Right cardiac atrium (tissue), 5 donors: ENCODE results near the gene LAMP5. TPM values are rescaled to one million over a fixed set of nuclear protein-coding genes. Genes with fewer than 3 reads are reported as not detected.
A peak's percentile ranks its signal among the peaks of the same experiment; 100 is the strongest.

Experiments used
- ATAC-seq, 2 donors: fragments of 200-7000 bp; cut with Tn5 transposase; one replicate each; pipeline versions ENCODE4 v1.8.0 to v1.9.1; 2020; ENCODE audit warnings: moderate library complexity in 2 of 2, mild to moderate bottlenecking in 1 of 2
- DNase-seq, 3 donors: peaks; one replicate each; pipeline ENCODE4 v3.0.0-alpha.2; 2020
- H3K27ac ChIP-seq: one replicate; pipeline ENCODE4 v1.5.1; 2013; ENCODE audit warnings: mild to moderate bottlenecking, low read length, control low read depth, moderate library complexity
- H3K27me3 ChIP-seq: one replicate; pipeline ENCODE4 v1.6.1; 2013; ENCODE audit not compliant: control insufficient read depth, insufficient read depth
- H3K4me1 ChIP-seq: one replicate; pipeline ENCODE4 v1.6.1; 2013; ENCODE audit warnings: low read length; ENCODE audit not compliant: control insufficient read depth, insufficient read depth
- H3K4me3 ChIP-seq: one replicate; pipeline ENCODE4 v1.5.1; 2013; ENCODE audit warnings: low read length, control low read depth
- H3K9me3 ChIP-seq: one replicate; pipeline ENCODE4 v1.6.1; 2013; ENCODE audit warnings: low read length; ENCODE audit not compliant: control insufficient read depth
- WGBS: extraction: QIAGEN DNeasy Blood & Tissue Kit; methylation state at CpG from one replicate; pipeline ENCODE4 v1.1.7; 2013; 5-methylcytosine and 5-hydroxymethylcytosine counted together
- intact Hi-C, 4 donors: fragments of 100-400 bp; cut with DNase I; formaldehyde crosslinking; loops; one replicate each; pipeline versions ENCODE4 v1.11.0 to v1.14.0; 2022 to 2023
- polyA plus RNA-seq: library from polyadenylated mRNA; stranded (reverse); fragments of 200-250 nt; gene quantifications from one replicate; pipeline ENCODE4 v1.2.3, GENCODE V29; 2013
- total RNA-seq, 4 donors: library from RNA; stranded (reverse); fragmentation: NEBNext Ultra II Directional; extraction: Animal tissue kit (Norgen Biotek cat#: 25700); gene quantifications; one replicate each; pipeline ENCODE4 v1.2.1, GENCODE V29; 2021
- donor health status: healthy with polysubstance abuse.
- donor health status: DM: no; HTN: yes; CAD: no.
- donor health status: DM: no; HTN: no; CAD: no.
- donor health status: DM: no; HTN: yes; CAD: no; lungs with severe emphysema.
- donor health status: DM: yes; HTN: yes; CAD: no.

Gene LAMP5
- total and polyA plus RNA-seq, 5 donors: 0.07 TPM; not detected in 4

DNA sequence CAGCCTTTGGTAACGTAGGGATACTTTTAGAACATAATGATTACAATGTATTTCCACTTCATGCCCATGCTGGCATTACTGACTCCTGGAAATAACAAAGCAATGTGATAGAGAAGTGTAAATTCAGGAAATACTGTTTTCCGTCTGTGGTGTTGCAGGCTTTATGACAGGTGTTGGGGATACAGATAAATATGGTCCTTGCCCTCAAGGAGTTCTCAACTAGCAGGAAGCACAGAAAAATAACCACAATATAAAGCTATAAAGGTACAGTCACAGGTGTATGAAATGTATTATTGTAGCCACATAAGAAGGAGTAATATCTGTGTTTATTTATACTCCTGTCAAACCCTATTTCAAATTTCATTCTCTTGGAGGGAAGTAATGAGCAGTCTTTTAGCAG lies 12.9 kb upstream of the LAMP5 start:
- no peak for DNase-seq
- no peaks in the 10 kb centered on the region for H3K27me3 ChIP-seq
- no peak overlapping the region for H3K4me3 ChIP-seq
- ATAC-seq: no peak
- H3K4me1 ChIP-seq: no peaks in the 10 kb centered on the region
- H3K27ac ChIP-seq: no peak overlapping the region
- 83% methylated on average over 2 of the region's 2 CpGs for WGBS
- H3K9me3 ChIP-seq: no peaks in the 10 kb centered on the region
- intact Hi-C loops: no loop called here

DNA sequence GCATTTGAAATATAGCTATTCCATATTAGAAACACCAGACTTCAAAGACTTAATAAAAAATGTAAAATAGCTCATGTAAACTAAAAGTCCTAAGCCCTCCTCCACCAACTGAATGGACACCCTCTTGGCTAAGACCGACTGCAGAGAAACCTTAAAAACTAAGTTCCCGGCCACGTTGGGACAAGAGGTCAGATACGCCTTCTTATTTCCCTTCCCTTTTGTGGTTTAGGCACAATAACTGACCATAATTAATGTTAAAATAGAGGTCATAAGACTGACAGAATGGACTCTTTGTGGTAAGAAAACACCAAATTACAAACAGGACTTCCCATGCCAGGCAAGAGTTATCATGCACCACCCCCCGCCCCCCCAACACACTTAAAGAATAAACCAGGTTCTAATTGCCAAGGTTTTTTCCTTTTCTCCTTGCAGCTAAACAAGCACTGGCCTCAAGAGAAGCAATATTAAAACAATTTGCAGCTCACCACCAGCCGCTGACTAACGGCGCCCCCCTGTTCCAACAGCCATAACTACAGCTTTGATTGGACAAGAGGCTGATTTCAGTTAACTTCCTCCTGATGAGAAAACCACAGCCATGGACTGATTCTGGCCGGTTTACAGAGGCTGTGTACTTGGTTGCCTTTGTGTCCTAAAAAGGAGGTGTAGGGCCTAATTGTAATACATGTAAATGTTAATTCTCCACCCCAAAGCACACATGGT lies 10.7 kb upstream of the LAMP5 start:
- intact Hi-C loops: no loop called here
- Histone ChIP-seq H3K4me3 (no peak overlapping the region), H3K27ac (no peak overlapping the region), H3K27me3 (no peaks in the 10 kb centered on the region), H3K9me3 (no peaks in the 10 kb centered on the region), H3K4me1 (peaks cover 3% of the 10 kb centered on the region)
- ATAC-seq (no peak), DNase-seq (no peak)
- 53% methylated on average over 9 of the region's 9 CpGs for WGBS

DNA sequence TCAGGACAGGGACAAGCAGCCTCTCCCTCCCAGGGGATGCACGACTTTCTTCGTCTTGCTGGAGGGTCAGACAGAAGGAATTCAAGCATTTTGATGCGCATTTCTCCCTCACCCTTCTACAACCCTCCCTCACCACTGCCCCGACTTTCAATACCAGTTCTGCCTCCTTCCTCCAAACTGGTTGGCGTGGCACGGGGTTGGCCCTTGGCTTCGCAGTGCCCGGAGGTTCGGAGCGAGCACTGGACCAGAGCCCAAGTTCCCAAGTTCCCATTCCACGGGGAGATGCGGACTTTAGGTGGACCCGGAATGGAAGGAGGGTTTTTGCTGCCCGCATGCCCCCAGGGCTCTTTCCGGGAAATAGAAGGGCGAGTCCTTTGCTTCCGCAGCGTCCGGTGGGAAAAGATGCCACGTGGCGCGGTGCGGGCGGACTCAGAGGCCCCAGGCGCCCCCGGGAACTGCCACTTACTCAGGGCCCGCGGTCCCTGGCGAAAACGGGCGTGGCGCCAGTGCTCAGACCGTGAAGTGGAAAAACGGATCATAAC lies 8.0 kb upstream of the LAMP5 start:
- WGBS: 12% methylated on average over 34 of the region's 34 CpGs
- Histone ChIP-seq H3K27me3 (no peaks in the 10 kb centered on the region), H3K27ac (no peak overlapping the region), H3K4me1 (peaks cover 3% of the 10 kb centered on the region), H3K9me3 (no peaks in the 10 kb centered on the region), H3K4me3 (no peak overlapping the region)
- peak in 2 of 3 donors; percentile 57 to 61 for DNase-seq
- intact Hi-C loops: no loop called here
- ATAC-seq: no peak

DNA sequence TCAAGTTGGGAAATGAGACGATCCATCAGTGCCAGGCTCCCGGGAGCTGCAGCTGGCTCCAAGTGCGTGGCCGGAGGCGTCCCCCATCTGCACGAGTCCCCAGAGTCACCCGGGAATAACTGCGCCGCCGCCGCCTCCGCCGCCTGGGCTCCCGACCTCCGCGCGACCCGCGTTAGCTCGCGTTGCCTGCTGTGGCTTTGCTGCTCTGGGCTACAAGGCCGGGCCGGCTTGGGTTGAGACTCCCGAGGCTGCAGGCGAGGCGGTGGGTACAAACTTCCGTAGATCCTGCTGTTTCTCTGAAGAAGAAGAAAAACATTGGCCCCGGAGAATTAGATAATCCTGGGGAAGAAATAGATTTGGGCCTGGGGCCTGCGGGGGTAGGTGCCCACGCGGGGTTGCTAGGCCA lies 7.4 kb upstream of the LAMP5 start:
- intact Hi-C loops: no loop called here
- no peak overlapping the region for H3K27ac ChIP-seq
- H3K4me3 ChIP-seq: peak overlapping the region; percentile 26
- no peaks in the 10 kb centered on the region for H3K27me3 ChIP-seq
- ATAC-seq (no peak), DNase-seq (peak in 1 of 3 donors; percentile 50)
- peaks cover 3% of the 10 kb centered on the region for H3K4me1 ChIP-seq
- WGBS: 4% methylated on average over 31 of the region's 31 CpGs
- H3K9me3 ChIP-seq: no peaks in the 10 kb centered on the region

DNA sequence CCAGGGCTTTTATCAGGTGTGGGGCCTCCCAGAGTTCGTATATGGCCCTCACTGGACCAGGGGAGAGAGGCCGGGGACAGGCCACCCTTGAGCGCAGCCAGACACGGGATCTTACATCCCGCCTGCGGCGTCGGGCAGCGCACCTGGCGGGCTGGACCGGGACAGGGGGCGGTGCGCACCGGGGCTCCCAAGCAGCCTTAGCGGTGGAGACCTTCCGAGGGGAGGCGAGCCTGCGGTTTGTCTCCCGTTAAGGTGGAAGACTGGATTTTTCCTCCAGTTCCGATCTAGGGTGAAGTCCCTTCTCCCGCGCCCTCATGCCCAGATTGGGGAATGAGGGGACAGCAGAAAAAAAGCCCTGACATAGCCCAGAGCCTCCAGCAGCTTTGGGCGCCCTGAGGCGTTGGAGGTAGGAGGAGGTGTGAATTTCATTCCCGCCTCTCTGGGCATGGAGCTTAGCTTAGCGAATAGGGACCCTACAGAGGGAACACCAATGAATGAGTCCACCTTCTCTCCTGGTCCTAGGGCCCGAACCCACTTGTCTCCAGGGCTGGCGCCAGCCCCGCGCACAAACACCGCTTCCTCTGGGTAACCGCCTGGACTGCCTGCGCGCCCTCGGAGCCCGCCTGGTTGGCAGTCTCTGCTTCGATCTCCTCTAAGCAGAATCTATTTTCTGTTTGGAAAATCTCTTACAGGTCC lies 6.7 kb upstream of the LAMP5 start:
- Histone ChIP-seq H3K27me3 (no peaks in the 10 kb centered on the region), H3K9me3 (no peaks in the 10 kb centered on the region), H3K4me3 (no peak overlapping the region), H3K27ac (no peak overlapping the region), H3K4me1 (peaks cover 3% of the 10 kb centered on the region)
- intact Hi-C loops: no loop called here
- ATAC-seq (no peak), DNase-seq (peak in 1 of 3 donors; percentile 47)
- WGBS: 15% methylated on average over 37 of the region's 37 CpGs

DNA sequence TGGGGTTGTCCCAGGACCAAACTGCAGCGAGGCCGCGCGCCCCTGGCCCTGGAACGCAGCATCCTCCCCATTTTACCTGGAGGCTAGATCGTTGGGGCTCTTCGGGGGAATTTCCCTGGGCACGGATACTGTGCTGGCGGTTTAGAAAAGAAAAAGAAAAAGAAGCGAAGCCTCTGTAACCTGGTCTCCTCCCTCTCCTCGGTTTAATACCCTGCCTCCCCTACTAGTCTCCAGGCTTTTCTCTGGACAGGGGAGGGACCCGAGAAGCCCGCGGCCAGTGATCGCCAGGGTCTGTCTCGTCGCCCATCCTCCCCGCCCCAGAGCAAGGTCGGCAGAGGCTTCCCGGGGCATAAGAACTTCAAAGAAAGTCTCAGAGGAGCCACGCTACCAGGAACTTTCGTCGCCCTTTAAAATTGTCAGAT lies 6.1 kb upstream of the LAMP5 start:
- H3K27ac ChIP-seq: no peak overlapping the region
- no peak for DNase-seq
- H3K9me3 ChIP-seq: no peaks in the 10 kb centered on the region
- ATAC-seq: no peak
- WGBS: 8% methylated on average over 23 of the region's 23 CpGs
- intact Hi-C loops: no loop called here
- no peaks in the 10 kb centered on the region for H3K27me3 ChIP-seq
- peaks cover 3% of the 10 kb centered on the region for H3K4me1 ChIP-seq
- no peak overlapping the region for H3K4me3 ChIP-seq

DNA sequence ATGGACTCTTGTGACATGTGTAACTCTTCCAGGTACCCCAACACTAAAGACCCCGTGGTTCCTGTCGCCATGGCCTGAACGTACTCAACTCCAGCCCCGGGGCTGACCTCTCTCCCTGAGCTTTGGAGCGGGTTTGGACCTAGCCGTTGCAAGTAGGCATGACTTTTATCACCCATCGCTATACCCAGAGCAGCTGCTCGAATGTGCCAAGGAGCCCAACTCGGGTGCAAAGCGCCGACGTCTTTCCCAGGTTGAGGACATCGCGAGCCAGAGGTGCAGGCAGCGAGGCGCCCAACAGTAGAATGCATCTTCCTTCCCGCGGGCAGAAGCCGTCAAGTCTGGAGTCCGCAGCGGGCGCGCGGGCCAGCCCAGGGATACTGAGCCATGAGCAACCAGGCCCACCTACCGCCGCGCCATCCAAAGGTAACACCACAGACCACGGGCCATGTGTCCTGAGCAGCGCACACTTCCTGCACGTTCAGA lies 5.7 kb upstream of the LAMP5 start:
- no peak for ATAC-seq
- no peaks in the 10 kb centered on the region for H3K9me3 ChIP-seq
- H3K4me3 ChIP-seq: no peak overlapping the region
- peaks cover 3% of the 10 kb centered on the region for H3K4me1 ChIP-seq
- intact Hi-C loops: no loop called here
- 11% methylated on average over 30 of the region's 30 CpGs for WGBS
- peaks cover under 1% of the 10 kb centered on the region for H3K27me3 ChIP-seq
- H3K27ac ChIP-seq: no peak overlapping the region
- DNase-seq: no peak

DNA sequence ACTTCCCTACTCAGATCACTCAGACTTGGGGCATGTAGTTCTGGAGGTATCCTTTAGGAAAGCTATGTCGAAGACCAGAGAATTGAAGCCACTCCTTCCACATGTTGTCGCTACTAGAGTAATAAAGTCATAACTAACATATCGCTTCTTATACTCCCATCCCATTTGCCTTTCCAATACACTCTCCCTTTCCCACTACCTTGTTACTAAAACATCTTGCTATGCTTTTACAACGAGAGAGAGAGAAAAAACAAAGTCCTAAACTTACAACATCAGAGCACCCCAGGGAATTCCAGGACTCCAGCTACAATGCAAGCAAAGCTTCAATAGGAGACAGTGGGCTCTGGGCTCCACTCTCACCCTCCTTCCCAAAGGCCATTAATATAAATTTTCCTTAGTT lies 5.1 kb upstream of the LAMP5 start:
- intact Hi-C loops: no loop called here
- 36% methylated on average over 4 of the region's 4 CpGs for WGBS
- Histone ChIP-seq H3K4me3 (no peak overlapping the region), H3K4me1 (peaks cover 3% of the 10 kb centered on the region), H3K27ac (no peak overlapping the region), H3K9me3 (no peaks in the 10 kb centered on the region), H3K27me3 (peaks cover 4% of the 10 kb centered on the region)
- ATAC-seq (no peak), DNase-seq (no peak)

DNA sequence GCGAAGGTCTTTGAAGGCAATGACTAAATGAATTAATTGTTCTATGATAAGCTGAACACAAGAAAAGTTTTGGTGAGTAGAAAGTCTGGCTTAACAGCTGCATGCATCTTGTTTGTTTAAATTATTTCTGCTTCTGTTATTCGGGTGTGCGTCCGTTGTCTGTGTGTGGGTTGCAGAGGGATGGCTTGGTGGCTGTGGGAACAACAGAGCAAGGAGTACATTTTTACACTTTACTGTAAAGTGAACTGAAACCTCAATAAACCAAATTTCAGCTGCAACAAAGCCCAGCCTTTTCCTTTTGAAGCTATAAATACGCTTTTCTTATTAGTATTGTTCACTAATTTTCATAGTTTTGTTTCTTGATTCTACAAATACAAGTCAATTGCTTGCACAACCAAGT lies 3.5 kb upstream of the LAMP5 start:
- intact Hi-C loops: no loop called here
- ATAC-seq: no peak
- H3K27me3 ChIP-seq: peaks cover 4% of the 10 kb centered on the region
- no peak for DNase-seq
- H3K9me3 ChIP-seq: no peaks in the 10 kb centered on the region
- no peak overlapping the region for H3K4me3 ChIP-seq
- 75% methylated on average over 5 of the region's 5 CpGs for WGBS
- no peak overlapping the region for H3K27ac ChIP-seq
- peaks cover 7% of the 10 kb centered on the region for H3K4me1 ChIP-seq

DNA sequence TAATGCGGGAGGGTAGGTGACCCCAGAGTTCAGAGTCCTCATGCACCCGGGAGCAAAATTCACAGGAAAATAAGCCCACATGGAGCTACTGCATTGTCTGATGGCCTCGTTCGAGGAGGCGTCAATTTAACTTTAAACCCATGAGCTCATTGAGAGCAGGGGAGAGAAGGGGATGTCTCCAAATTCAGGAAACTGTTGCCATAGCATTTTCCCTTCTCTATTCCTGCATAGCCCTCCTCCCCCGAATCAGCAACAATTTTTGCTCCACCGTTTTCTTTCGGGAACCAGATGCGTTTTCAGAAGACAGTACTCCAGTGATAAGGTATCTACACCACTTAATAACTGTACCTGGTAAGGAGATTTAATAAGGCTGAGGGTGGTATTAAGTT lies 324 bp upstream of the LAMP5 start:
- H3K27me3 ChIP-seq: peaks cover 4% of the 10 kb centered on the region
- no peak overlapping the region for H3K4me3 ChIP-seq
- intact Hi-C loops: no loop called here
- H3K4me1 ChIP-seq: peaks cover 4% of the 10 kb centered on the region
- WGBS: 6% methylated on average over 9 of the region's 9 CpGs
- ATAC-seq (no peak), DNase-seq (no peak)
- no peak overlapping the region for H3K27ac ChIP-seq
- H3K9me3 ChIP-seq: no peaks in the 10 kb centered on the region

DNA sequence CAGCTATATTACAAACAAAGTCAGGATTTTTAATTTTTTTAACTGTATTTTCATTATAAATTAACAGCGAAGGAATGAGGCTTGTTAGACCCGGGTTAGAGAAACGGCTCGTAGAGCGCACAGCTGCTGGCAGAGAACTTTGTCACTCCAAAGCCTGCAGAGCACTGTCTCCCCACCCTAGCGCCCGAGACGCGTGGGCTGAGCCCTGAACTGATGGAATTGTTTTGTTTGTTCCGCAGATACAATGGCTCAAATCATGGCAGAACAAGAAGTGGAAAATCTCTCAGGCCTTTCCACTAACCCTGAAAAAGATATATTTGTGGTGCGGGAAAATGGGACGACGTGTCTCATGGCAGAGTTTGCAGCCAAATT lies 810 bp downstream of the LAMP5 start:
- intact Hi-C loops: no loop called here
- peaks cover 4% of the 10 kb centered on the region for H3K27me3 ChIP-seq
- H3K4me3 ChIP-seq: peak overlapping the region; percentile 61
- no peak for DNase-seq
- H3K9me3 ChIP-seq: no peaks in the 10 kb centered on the region
- no peak overlapping the region for H3K27ac ChIP-seq
- WGBS: 3% methylated on average over 13 of the region's 13 CpGs
- no peak for ATAC-seq
- H3K4me1 ChIP-seq: peaks cover 4% of the 10 kb centered on the region
